Activated CD8-positive, alpha-beta memory T cell treated with anti-CD3 and anti-CD28 coated beads, Interleukin-2, amount 50 U/mL, for 48 hours (primary cell): ENCODE results near the gene ZNF830.
"Not testable (repeated sequence)": the region's sequence is repeated elsewhere in the genome, so short reads cannot be mapped to it uniquely, and the experiment has no call there.

Experiments used
- DNase-seq: peaks from one replicate; pipeline ENCODE4 v3.0.0-alpha.2; 2020

The ZNF830 gene, protein sequence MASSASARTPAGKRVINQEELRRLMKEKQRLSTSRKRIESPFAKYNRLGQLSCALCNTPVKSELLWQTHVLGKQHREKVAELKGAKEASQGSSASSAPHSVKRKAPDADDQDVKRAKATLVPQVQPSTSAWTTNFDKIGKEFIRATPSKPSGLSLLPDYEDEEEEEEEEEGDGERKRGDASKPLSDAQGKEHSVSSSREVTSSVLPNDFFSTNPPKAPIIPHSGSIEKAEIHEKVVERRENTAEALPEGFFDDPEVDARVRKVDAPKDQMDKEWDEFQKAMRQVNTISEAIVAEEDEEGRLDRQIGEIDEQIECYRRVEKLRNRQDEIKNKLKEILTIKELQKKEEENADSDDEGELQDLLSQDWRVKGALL

DNA sequence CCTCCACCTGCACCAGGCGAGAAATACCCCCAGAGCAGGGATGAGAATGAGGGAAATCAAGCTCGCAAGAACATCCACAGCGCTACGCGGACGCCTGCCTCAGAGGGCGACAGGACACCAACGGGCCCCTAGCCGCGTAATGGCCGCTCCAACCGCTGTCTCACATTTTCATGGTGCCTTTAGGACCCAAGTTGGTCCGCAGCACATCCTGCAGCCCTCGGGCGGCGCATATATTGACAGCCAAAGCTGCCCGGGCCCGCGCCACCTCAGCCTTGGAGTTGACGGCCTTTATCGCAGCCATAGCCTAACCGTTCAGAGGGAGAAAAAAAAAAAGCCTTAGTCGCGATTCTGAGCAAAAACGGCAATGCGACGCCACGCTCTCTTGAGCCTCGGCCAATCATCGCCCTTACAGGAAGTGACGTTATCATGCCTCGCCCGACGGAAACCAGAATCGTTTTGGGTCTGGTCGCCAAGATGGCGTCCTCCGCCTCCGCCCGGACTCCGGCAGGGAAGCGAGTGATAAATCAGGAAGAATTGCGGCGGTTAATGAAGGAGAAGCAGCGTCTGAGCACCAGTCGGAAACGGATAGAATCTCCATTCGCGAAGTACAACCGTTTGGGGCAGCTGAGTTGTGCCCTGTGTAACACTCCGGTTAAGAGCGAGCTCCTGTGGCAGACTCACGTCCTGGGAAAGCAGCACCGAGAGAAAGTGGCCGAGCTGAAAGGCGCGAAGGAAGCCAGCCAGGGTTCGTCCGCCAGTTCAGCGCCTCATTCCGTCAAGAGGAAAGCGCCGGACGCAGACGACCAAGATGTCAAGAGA lies at the start of gene ZNF830, which contains the start of gene CCT6B:
Gene ZNF830, plus strand, starts transcription at position 448 of the 819 bp plus-strand sequence. Its CDS starts 27 bp downstream, at position 475.
Gene CCT6B, minus strand, starts transcription at position 368 of the 819 bp plus-strand sequence. Its CDS starts 67 bp downstream, at position 301.
- peak; percentile 92 for DNase-seq

DNA sequence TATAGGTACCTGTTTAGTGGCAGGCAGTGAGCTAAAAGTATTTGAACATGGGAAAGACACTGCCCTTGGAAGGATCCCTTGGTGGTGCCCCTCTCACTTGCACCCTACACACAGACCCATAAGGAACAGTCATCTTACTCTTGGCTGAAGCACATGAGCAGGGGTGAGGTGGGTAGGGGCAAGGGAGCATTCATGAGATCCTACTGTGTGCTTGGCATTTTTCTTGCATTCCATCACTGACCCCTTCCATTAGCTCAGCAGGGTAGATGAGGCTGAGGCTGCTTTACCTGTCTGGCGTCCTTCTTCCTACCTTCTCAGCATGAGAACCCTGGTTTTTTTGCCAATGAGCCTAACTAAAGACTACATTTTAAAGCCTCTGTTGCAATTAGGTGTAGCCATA lies 48.3 kb upstream of the ZNF830 start:
- no peak for DNase-seq

DNA sequence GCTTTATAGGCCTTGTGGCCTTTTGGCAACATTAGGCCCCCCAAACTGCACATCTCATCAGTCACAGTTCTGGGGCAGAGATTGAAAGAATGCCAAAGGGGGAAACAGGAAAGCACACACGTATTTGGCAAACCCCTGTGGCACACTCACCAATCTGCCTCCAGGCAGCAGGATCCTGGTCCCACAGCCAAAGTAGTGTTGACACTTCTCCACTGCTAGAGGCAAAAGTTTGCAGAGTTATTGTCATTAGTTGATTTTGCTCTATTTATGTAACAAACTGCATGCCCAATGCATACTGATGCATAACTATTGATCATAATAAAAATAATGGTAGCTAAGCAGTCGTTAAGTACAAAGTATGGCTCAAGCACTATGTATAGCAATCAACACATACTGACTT lies 45.2 kb upstream of the ZNF830 start:
- DNase-seq, result no peak

DNA sequence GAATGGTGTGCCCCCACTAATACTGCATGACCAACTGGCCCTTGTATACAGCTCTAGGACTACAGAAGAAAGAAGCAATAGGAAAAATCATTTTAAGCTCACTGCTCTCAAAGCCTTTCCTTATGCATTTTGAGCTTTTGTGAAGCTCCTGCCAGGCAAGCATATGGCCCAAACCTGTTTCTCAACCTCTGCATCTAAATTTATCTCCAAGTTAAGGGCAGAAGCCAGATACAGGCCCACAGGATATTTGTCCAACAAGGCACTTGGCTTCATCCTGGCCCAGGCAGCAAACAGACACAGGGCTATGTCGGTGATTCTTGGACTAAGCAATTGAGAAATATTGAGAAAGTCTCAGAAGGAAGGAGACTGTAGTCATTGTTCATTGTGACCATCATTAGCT lies 44.0 kb upstream of the ZNF830 start:
- DNase-seq, result no peak

DNA sequence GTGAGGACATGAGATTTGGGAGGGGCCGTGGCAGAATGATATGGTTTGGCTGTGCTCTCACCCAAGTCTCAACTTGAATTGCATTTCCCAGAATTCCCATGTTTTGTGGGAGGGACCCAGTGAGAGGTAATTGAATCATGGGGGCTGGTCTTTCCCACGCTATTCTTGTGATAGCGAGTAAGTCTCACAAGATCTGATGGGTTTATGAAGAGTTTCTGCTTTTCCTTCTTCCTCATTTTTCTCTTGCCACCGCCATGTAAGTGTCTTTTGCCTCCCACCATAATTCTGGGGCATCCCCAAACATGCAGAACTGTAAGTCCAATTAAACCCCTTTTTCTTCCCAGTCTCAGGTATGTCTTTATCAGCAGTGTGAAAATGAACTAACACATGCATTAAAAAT lies 40.7 kb upstream of the ZNF830 start:
- no peak for DNase-seq

DNA sequence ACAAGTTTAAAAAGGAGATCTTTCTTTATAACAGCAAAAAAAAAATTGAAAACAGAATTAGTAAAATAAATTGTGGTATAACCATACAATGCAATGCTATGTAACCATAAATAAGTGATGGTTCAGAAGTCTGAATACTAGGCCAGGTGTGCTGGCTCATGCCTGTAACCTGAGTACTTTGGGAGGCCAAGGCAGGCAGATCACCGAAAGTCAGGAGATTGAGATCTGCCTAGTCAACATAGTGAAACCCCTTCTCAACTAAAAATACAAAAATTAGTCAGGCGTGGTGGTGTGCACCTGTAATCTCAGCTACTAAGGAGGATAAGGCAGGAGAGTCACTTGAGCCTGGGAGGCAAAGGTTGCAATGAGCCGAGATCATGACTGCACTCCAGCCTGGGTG lies 34.7 kb upstream of the ZNF830 start:
- no peak for DNase-seq

DNA sequence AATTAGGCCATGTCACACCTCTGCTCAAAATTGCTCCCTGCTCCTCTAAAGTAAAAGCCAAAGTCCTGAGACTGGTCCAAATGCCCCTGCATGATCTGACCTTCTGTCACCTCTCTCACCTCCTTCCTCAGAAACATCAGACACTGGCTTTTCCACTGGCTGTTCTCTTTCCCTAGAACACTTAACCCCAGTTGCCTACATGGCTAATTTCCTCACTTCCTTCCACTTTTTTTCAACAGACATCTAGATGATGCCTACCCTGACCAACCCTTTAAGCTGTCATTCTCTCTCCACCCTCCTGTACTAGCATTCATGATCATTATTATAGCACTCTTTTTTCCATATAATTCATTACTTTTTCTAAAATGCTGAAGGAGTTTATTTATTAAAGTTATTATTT lies 31.1 kb upstream of the ZNF830 start:
- no peak for DNase-seq

DNA sequence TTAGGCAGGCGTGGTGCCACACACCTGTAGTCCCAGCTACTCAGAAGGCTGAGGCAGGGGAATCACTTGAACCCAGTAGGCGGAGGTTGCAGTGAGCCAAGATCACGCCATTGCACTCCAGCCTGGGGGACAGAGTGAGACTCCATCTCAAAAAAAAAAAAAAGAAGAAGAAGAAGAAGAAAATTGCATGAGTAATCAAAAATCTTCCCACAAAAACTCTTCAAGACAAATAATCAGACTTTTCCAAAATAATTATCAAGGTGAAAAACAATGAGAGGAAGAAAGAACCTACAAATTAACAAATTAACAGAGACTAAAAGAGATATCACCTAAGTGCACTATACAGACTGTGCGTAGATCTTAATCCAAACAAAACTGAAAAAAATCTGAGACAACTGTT lies 10.6 kb upstream of the ZNF830 start:
- DNase-seq, result not testable (repeated sequence)

DNA sequence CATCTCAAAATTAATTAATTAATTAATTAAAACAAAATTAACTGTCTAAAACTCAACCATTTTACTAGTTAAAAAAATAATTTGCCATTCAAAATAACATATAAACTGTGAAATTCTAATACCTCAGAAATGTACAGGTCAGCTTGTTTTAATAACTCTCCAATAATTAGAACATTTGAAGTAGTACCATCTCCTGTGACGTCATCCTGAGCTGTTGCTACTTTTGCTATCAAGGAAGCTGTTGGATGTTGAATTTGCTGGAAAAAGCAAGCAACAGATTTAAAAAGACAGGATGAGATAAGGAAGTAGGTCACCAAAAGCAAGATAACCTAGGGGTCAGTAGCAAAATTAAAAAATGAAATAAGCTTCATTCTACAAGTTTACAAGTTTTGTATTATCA lies 2.9 kb upstream of the ZNF830 start:
- DNase-seq, result no peak

DNA sequence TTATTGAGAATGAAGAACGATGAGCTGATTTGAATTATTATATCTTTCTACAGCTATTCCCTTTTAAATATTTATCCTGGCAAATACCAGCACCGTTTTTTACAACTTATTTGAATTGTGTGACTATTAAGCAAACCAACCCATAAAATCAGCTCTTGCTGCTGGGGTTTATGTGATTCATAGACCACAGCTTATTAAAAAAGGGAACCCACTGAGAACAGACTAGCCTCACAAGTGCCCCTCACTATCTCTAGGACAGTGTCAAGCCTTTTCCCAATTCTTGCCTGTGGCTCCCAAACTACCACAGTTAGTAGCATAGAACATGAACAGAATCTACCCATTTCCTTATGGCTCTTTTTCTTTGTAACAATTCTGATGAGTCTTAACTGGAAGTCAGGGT lies 12.8 kb downstream of the ZNF830 start:
- DNase-seq, result no peak

DNA sequence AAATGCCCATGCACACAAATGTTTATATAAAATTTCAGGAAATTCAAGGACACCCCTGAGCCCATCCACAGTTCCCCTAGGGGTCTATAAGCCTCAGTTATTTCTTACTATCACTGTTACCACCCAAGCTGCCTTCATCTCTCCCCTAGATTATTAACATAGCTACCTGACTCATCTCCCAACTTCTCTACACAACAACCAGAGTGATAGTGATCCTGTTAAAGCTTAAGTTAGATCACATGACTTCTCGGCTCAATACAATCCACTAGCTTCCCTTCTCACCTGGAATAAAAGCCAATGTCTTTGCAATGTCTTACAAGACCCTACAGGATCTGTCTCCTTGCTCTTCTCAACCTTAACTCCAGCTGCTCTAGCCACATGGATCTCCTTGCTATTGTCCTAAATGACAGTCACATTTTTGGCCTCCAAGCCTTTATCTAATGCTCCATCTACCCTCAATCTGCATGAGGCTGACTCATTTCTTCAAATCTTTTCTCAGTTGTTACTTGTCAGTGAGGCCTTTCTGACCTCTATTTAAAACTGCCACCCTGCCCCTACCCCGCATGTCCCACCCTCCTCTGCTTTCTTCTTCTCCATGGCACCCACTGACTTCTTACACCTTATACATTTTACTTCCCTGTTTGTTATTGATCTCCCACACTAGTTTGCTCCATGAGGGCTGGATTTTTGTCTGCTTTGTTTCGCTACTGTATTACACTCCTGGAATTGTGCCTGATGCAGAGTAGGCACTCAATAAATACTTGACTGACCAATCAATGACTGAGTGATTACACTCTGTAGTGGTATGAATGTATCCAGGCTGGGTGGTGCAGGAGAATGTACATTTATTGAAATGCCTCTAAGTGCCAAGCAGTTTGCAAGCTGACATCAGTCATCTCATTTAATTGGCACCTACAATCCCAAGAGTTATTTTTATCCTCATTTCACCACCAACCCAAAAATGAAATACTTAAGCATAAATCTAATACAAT lies 13.8 kb downstream of the ZNF830 start:
- no peak for DNase-seq

DNA sequence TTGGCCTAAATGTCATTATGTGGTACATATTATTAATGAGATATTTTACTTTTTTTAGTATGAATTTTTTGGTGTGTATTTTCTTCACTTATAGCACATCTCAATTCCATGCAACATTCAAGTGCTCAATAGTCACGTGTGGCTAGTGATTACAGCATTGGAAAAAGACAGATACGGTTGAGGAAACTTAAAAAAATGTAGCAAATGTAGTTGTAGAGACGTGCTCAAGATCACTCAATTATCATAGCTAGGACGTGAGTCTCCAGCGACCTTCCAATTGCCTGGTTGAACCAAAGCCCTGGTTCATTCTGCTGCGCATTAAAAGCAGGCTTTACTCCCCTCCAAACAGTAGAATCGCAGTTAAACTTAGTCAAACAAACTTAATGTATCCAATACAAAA lies 17.8 kb downstream of the ZNF830 start:
- DNase-seq, result no peak

DNA sequence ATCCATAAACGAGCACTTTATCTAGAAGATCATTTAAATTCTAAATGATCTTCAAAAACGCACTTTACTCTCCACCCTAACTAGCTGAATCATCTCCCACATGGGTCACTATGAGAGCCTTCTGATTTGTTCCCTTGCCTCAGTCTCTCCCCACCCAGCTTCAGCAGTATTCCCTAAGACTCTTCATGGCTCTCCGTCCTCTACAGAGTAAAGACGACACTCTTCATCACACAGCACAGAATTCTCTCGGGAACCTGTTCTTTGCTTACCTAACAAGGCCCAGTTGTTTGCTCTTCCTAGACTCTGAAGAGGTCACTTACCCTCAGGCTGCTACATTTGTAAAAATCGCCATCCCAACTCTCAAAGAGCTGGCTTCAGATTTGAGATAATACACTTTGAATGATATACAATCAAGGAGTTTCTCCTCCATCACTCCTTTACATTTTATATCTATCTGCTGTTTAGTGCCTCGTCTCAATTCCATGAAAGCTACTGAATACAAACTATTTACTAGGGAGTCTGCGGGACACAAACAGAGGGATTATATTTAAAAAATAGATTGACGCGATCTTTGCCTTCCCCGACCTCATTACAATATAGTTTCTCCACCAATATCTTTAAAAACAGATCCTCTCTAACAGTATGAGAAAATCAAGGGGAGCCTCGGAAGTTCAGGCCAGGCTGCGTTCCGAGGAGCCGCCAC lies 18.5 kb downstream of the ZNF830 start:
- no peak for DNase-seq

DNA sequence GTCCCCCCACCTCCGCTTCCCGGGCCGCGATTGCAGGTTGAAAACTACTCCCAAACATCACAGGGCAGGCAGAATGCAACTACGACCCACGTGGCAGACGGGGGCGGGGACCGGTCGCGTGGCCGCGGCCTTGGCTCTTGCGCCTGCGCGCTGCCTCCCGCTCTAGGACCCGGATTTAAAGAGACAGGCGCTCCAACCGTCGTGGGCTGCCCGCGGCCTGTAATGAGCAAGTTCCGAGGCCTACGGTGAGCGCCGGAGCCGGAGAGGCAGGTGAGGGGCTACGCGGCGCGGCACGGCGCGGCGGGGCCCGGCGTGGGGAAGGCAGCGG lies 19.0 kb downstream of the ZNF830 start, which contains the start of gene LIG3:
Gene LIG3, plus strand, starts transcription at position 160 of the 328 bp plus-strand sequence. CDS start 2,494 bp downstream, outside the sequence.
- peak; percentile 97 for DNase-seq

DNA sequence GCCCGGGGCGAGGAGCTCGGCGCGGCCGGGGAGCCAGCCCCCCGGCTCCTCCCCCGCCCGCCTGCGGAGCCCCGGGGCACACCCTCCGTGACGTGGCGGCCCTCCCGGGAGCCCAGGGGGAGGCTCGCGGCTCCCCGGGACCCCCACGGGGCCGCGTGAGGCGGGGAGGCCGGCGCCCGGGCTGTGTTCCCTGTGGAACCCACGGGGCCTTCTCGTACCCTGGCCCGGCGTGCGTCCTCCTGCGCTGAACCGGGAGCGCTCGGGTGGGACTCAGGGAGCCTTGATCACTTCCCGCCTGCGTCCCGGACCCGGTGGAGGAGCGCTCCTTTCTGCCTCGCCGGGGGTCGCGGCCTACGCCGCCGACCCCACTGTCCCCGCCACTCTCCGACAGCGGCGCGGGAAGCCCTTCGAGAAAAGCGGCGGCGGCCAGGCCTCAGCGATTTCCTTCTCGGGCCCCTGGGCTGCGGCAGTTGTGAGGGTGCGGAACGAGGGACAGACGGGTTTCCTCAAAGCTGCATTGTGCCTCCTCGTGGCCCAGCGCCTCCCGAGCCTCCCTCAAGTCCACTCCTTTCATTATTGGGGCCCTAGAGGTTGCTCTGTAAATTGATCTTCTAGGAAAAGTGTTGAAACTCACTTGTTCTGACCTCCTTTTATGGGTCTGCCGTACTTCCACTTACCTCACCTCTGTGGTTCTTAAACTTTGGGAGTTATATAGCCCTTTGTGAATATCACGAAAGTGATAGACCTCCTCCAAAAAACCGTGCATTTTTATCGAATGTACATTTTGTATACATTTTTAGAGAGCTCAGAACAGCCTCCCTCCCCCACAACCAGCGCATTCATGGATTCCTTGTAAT lies 19.6 kb downstream of the ZNF830 start:
- no peak for DNase-seq

DNA sequence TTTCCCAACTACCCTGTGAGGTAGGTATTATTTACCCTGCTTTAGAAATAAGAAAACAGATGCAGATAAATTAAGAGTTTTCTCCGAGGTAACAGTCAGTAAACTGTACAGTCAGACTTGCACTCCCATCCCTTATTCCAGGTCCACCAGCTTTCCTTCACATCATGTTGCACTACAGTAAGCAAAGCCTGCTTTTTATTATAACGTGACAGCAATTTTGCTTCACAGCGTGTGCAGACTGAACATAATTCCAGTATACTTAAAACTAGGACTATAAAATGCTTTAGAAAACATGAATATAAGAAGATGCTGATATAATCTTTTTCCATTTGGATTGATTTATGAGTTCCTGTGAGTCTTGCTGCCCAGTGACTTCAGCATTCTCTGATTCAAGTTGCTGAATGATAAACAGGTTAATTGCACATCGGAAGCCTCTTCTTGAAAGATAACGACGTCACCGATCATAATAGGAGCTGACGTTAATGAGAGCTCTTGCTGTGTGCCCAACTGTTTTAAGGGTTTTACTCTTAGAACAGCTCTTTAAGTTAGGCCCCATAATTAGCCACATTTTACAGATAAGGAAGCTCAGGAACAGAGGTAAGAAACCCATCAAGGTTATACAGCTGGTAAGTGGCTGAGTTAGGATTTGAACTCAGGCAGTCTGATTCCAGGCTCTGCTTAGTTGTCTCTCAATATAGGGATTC lies 20.4 kb downstream of the ZNF830 start:
- no peak for DNase-seq

DNA sequence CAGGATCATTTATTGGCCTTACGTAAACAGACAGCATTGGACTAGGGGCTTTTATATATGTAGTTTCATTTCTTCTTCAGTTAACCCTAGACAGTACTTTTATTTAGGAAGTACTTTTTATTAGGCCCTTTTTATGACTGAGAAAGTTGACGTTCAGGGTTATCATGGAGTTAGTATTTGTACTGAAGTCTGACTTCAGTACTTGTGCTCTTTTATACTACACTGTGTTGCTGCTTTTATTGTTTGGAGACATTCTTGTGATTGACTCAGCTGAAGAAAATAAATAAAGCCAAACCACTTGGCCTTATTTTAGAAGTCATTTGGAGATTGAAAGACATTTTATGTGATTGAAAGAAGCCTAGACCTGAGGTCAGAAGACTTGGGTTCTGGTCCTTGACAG lies 25.9 kb downstream of the ZNF830 start:
- DNase-seq, result no peak

DNA sequence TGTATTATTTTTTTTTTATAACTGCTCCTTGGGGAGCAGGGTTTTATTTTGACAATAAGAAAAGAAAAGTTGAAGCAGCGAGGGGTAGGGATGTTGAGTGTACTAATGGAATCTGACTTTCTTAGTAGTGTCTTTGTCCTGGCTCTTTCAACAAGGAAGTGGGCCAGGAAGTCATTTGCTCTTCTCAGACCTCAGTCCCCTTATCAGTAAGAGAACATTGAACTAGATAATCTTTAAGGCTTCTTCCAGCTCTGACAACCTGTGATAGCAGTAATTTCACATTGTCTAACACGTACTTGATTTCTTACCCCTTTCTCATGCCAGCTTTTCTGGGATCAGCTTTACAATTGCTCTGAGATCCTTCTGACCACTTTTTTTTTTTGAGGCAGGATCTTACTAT lies 27.3 kb downstream of the ZNF830 start:
- DNase-seq, result no peak

DNA sequence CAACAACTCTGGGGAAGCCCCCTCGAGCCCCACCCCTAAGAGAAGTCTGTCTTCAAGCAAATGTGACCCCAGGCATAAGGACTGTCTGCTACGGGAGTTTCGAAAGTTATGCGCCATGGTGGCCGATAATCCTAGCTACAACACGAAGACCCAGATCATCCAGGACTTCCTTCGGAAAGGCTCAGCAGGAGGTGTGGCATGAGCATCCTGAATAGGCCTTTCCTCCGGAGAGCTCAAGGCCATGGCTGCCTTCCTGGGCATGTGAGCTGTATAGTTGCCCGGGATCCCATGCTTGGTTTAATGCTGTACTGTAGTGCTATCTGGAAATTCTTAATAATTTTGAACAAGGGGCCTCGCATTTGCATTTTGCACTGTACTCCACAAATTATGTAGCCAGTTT lies 28.1 kb downstream of the ZNF830 start:
- no peak for DNase-seq

DNA sequence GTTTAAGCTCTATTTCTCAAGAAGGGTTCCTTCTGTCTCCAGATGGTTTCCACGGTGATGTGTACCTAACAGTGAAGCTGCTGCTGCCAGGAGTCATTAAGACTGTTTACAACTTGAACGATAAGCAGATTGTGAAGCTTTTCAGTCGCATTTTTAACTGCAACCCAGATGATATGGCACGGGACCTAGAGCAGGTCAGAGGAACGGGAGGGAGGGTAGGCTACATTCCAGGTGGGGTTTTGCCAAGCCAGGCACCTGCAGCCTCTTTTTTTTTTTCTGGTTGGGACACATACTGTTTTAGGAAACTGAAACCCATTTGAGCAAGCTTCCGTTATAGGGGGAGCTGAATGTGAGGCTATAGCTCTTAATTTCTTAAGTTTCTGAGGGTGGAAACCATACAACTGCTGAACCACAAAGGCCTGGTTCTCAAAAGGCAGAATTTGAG lies 29.6 kb downstream of the ZNF830 start:
- DNase-seq, result no peak
